IPS-20b (cell line): Measurements from ENCODE around the gene NSD2.

Experiments used
- H3K27ac ChIP-seq: one replicate; pipeline ENCODE4 v1.5.1; 2013; ENCODE audit warnings: low read length
- H3K27me3 ChIP-seq: 2 replicates; pipeline ENCODE4 v1.6.1; 2013; ENCODE audit warnings: mild to moderate bottlenecking, low read length, inconsistent platforms; ENCODE audit not compliant: insufficient read depth
- H3K36me3 ChIP-seq: 2 replicates; pipeline ENCODE4 v1.6.1; 2013; ENCODE audit warnings: low read depth, mild to moderate bottlenecking, inconsistent platforms, low read length, moderate library complexity; ENCODE audit not compliant: insufficient read depth
- H3K4me1 ChIP-seq: 2 replicates; pipeline ENCODE4 v1.6.1; 2013; ENCODE audit warnings: mild to moderate bottlenecking, control low read depth, inconsistent platforms, low read length, moderate library complexity; ENCODE audit not compliant: insufficient read depth
- H3K4me3 ChIP-seq: 2 replicates; pipeline ENCODE4 v1.5.1; 2013; ENCODE audit warnings: mild to moderate bottlenecking, low read length, inconsistent platforms
- H3K9ac ChIP-seq: 2 replicates; pipeline ENCODE4 v1.6.1; 2013; ENCODE audit warnings: low read depth, mild to moderate bottlenecking, inconsistent platforms, low read length, moderate library complexity
- H3K9me3 ChIP-seq: 2 replicates; pipeline ENCODE4 v1.6.1; 2013; ENCODE audit warnings: mild to moderate bottlenecking, low read depth, low read length, inconsistent platforms; ENCODE audit not compliant: insufficient read depth

Gene NSD2

GRCh38 chr4:1887052-1887451 is 15.9 kb downstream of the NSD2 start:
- H3K4me3 ChIP-seq: no peak overlapping the region
- H3K9me3 ChIP-seq: no peaks in the 10 kb centered on the region
- H3K27ac ChIP-seq: no peak overlapping the region
- H3K27me3 ChIP-seq: no peaks in the 10 kb centered on the region
- H3K9ac ChIP-seq: no peak overlapping the region
- no peaks in the 10 kb centered on the region for H3K4me1 ChIP-seq
- H3K36me3 ChIP-seq: peaks cover 3% of the 10 kb centered on the region; the same call in 1 of the 2 replicates

- Histone ChIP-seq H3K27ac (no peak overlapping the region), H3K9ac (no peak overlapping the region), H3K36me3 (peaks cover 9% of the 10 kb centered on the region; the same call in 1 of the 2 replicates), H3K9me3 (no peaks in the 10 kb centered on the region), H3K4me1 (no peaks in the 10 kb centered on the region), H3K27me3 (no peaks in the 10 kb centered on the region), H3K4me3 (no peak overlapping the region)
Observed at GRCh38 chr4:1890979-1891570, 19.9 kb downstream of the NSD2 start.

GRCh38 chr4:1895971-1896657 is 24.9 kb downstream of the NSD2 start:
- Histone ChIP-seq H3K36me3 (peaks cover 13% of the 10 kb centered on the region), H3K9ac (no peak overlapping the region), H3K27ac (no peak overlapping the region), H3K4me3 (no peak overlapping the region), H3K9me3 (no peaks in the 10 kb centered on the region), H3K27me3 (no peaks in the 10 kb centered on the region), H3K4me1 (no peaks in the 10 kb centered on the region)

GRCh38 chr4:1896658-1896991 is 25.4 kb downstream of the NSD2 start:
- H3K36me3 ChIP-seq: peaks cover 18% of the 10 kb centered on the region
- no peak overlapping the region for H3K27ac ChIP-seq

GRCh38 chr4:1898007-1898406 is 26.8 kb downstream of the NSD2 start:
- Histone ChIP-seq H3K4me1 (no peaks in the 10 kb centered on the region), H3K4me3 (no peak overlapping the region), H3K36me3 (peaks cover 31% of the 10 kb centered on the region), H3K27me3 (no peaks in the 10 kb centered on the region), H3K9ac (no peak overlapping the region), H3K27ac (no peak overlapping the region), H3K9me3 (no peaks in the 10 kb centered on the region)

More at GRCh38 chr4:1896658-1896991, 25.4 kb downstream of the NSD2 start:
- Histone ChIP-seq H3K9ac (no peak overlapping the region), H3K27me3 (no peaks in the 10 kb centered on the region), H3K4me3 (no peak overlapping the region), H3K4me1 (no peaks in the 10 kb centered on the region), H3K9me3 (no peaks in the 10 kb centered on the region)

- H3K27ac ChIP-seq: no peak overlapping the region
- H3K9ac ChIP-seq: no peak overlapping the region
- no peak overlapping the region for H3K4me3 ChIP-seq
- peaks cover 36% of the 10 kb centered on the region for H3K36me3 ChIP-seq
- no peaks in the 10 kb centered on the region for H3K27me3 ChIP-seq
- H3K9me3 ChIP-seq: no peaks in the 10 kb centered on the region
- no peaks in the 10 kb centered on the region for H3K4me1 ChIP-seq
Observed at GRCh38 chr4:1898681-1899080, 27.5 kb downstream of the NSD2 start.

GRCh38 chr4:1899149-1900086 is 28.2 kb downstream of the NSD2 start:
- Histone ChIP-seq H3K9ac (no peak overlapping the region), H3K4me1 (no peaks in the 10 kb centered on the region), H3K4me3 (no peak overlapping the region), H3K27ac (no peak overlapping the region), H3K36me3 (peaks cover 43% of the 10 kb centered on the region), H3K27me3 (no peaks in the 10 kb centered on the region), H3K9me3 (no peaks in the 10 kb centered on the region)

GRCh38 chr4:1900087-1900433 is 28.9 kb downstream of the NSD2 start:
- H3K4me1 ChIP-seq: no peaks in the 10 kb centered on the region
- H3K9me3 ChIP-seq: no peaks in the 10 kb centered on the region
- no peak overlapping the region for H3K27ac ChIP-seq
- no peaks in the 10 kb centered on the region for H3K27me3 ChIP-seq
- H3K36me3 ChIP-seq: peaks cover 45% of the 10 kb centered on the region
- H3K4me3 ChIP-seq: no peak overlapping the region
- H3K9ac ChIP-seq: no peak overlapping the region

- Histone ChIP-seq H3K9ac (no peak overlapping the region), H3K27me3 (no peaks in the 10 kb centered on the region), H3K9me3 (no peaks in the 10 kb centered on the region), H3K4me3 (no peak overlapping the region), H3K36me3 (peaks cover 47% of the 10 kb centered on the region), H3K27ac (no peak overlapping the region), H3K4me1 (no peaks in the 10 kb centered on the region)
Observed at GRCh38 chr4:1900624-1901023, 29.4 kb downstream of the NSD2 start.

GRCh38 chr4:1901127-1901526 is 29.9 kb downstream of the NSD2 start:
- Histone ChIP-seq H3K27ac (no peak overlapping the region), H3K9ac (no peak overlapping the region), H3K4me1 (no peaks in the 10 kb centered on the region), H3K4me3 (no peak overlapping the region), H3K36me3 (peaks cover 52% of the 10 kb centered on the region), H3K9me3 (no peaks in the 10 kb centered on the region), H3K27me3 (no peaks in the 10 kb centered on the region)

GRCh38 chr4:1902243-1902642 is 31.1 kb downstream of the NSD2 start:
- peaks cover 63% of the 10 kb centered on the region for H3K36me3 ChIP-seq
- H3K9me3 ChIP-seq: no peaks in the 10 kb centered on the region
- no peaks in the 10 kb centered on the region for H3K27me3 ChIP-seq
- H3K4me3 ChIP-seq: no peak overlapping the region
- H3K4me1 ChIP-seq: no peaks in the 10 kb centered on the region
- H3K27ac ChIP-seq: no peak overlapping the region
- no peak overlapping the region for H3K9ac ChIP-seq

- no peak overlapping the region for H3K27ac ChIP-seq
- no peaks in the 10 kb centered on the region for H3K9me3 ChIP-seq
- no peaks in the 10 kb centered on the region for H3K4me1 ChIP-seq
- H3K9ac ChIP-seq: no peak overlapping the region
- no peaks in the 10 kb centered on the region for H3K27me3 ChIP-seq
- H3K36me3 ChIP-seq: peaks cover 63% of the 10 kb centered on the region
- H3K4me3 ChIP-seq: no peak overlapping the region
Observed at GRCh38 chr4:1903035-1903434, 31.8 kb downstream of the NSD2 start.
